K562 (cell line): ENCODE results near the gene GCSH. TPM values are rescaled to one million over a fixed set of nuclear protein-coding genes. Genes with fewer than 3 reads are reported as not detected.

Experiments
- ATF1 ChIP-seq, 2 experiments: fragments of 450-650 bp in 1 of 2; IDR thresholded peaks; 2 replicates each; pipeline ENCODE4 v1.6.1; 2016; ENCODE audit warnings: missing compliant biosample characterization in 1 of 2, missing genetic modification characterization in 1 of 2
- BMI1 ChIP-seq: fragments of 150-350 bp; IDR thresholded peaks from 2 replicates; pipeline ENCODE4 v1.6.1; 2014; ENCODE audit warnings: low read length
- CEBPB ChIP-seq: fragments of 450-650 bp; IDR thresholded peaks from 2 replicates; pipeline ENCODE4 v1.6.1; 2016; ENCODE audit warnings: missing genetic modification characterization, missing compliant biosample characterization
- CHAMP1 ChIP-seq: fragments of 450-650 bp; IDR thresholded peaks from 2 replicates; pipeline ENCODE4 v1.6.1; 2016; ENCODE audit warnings: mild to moderate bottlenecking
- EP300 ChIP-seq: IDR thresholded peaks from 2 replicates; pipeline ENCODE4 v1.6.1; 2012; ENCODE audit warnings: low read length, improper control_type of control experiment
- ESRRA ChIP-seq: fragments of 450-650 bp; IDR thresholded peaks from 2 replicates; pipeline ENCODE4 v1.6.1; 2014; ENCODE audit warnings: low read depth, mild to moderate bottlenecking, moderate library complexity, borderline replicate concordance
- HNRNPH1 ChIP-seq: fragments of 200-400 bp; formaldehyde crosslinking; optimal IDR thresholded peaks from 2 replicates; pipeline ENCODE3; 2017; ENCODE audit warnings: low read depth, mild to moderate bottlenecking, low read length, moderate library complexity
- HNRNPL ChIP-seq: fragments of 200-400 bp; formaldehyde crosslinking; IDR thresholded peaks from 2 replicates; pipeline ENCODE4 v1.6.1; 2017; ENCODE audit warnings: low read depth, mild to moderate bottlenecking, low read length
- ID3 ChIP-seq, 2 experiments: fragments of 250-450 bp in 1 of 2; fragments of 450-650 bp in 1 of 2; sonication (Bioruptor Pico) in 1 of 2; IDR thresholded peaks; 2 replicates each; pipeline versions ENCODE4 v1.6.1 to v1.8.0; 2016 to 2021; ENCODE audit warnings: mild to moderate bottlenecking in 2 of 2, moderate library complexity in 2 of 2, missing compliant biosample characterization in 1 of 2, missing genetic modification characterization in 1 of 2
- KDM1A ChIP-seq, 2 experiments: fragments of 450-650 bp; IDR thresholded peaks; 2 replicates each; pipeline ENCODE4 v1.6.1; 2016; ENCODE audit warnings: mild to moderate bottlenecking in 2 of 2
- LEF1 ChIP-seq: fragments of 450-650 bp; IDR thresholded peaks from 2 replicates; pipeline ENCODE4 v1.6.1; 2016; ENCODE audit warnings: mild to moderate bottlenecking
- MAFG ChIP-seq: fragments of 450-650 bp; conservative IDR thresholded peaks from 2 replicates; pipeline ENCODE4 v1.6.1; 2016; ENCODE audit warnings: missing genetic modification characterization, missing compliant biosample characterization
- MAFK ChIP-seq: IDR thresholded peaks from 2 replicates; pipeline ENCODE4 v1.6.1; 2011; ENCODE audit warnings: low read length, improper control_type of control experiment
- MYBL2 ChIP-seq, 2 experiments: fragments of 450-650 bp in 1 of 2; sonication (generic) in 1 of 2; formaldehyde crosslinking in 1 of 2; IDR thresholded peaks; 2 replicates each; pipeline versions ENCODE4 v1.6.1 to v1.8.1; 2017 to 2022; ENCODE audit warnings: borderline replicate concordance in 1 of 2, inconsistent platforms in 1 of 2, low read depth in 1 of 2, mild to moderate bottlenecking in 1 of 2, missing genetic modification reagents in 1 of 2, moderate library complexity in 1 of 2
- PHB2 ChIP-seq: fragments of 450-650 bp; IDR thresholded peaks from 2 replicates; pipeline ENCODE4 v1.6.1; 2017; ENCODE audit warnings: low read depth
- SREBF2 ChIP-seq: sonication (generic); formaldehyde crosslinking; IDR thresholded peaks from 2 replicates; pipeline ENCODE4 v1.4.0; 2020; ENCODE audit warnings: mild to moderate bottlenecking, missing genetic modification reagents
- TAF15 ChIP-seq: fragments of 200-400 bp; formaldehyde crosslinking; IDR thresholded peaks from 2 replicates; pipeline ENCODE4 v1.6.1; 2017; ENCODE audit warnings: mild to moderate bottlenecking, low read depth, low read length, moderate library complexity
- THAP12 ChIP-seq: fragments of 250-450 bp; sonication (Bioruptor Pico); IDR thresholded peaks from 2 replicates; pipeline ENCODE4 v1.9.0; 2021; ENCODE audit warnings: mild to moderate bottlenecking, inconsistent platforms
- USF2 ChIP-seq: sonication (generic); formaldehyde crosslinking; IDR thresholded peaks from 2 replicates; pipeline ENCODE4 v1.5.0; 2020; ENCODE audit warnings: missing genetic modification reagents
- ZNF224 ChIP-seq: sonication (generic); formaldehyde crosslinking; IDR thresholded peaks from 2 replicates; pipeline ENCODE4 v1.8.0; 2022; ENCODE audit warnings: mild to moderate bottlenecking, missing genetic modification reagents
- ZNF584 ChIP-seq: fragments of 200-800 bp; sonication (Bioruptor generic); IDR thresholded peaks from 2 replicates; pipeline ENCODE4 v1.6.1; 2016; ENCODE audit warnings: low read depth, mild to moderate bottlenecking, missing genetic modification characterization, missing compliant biosample characterization
- ZNF696 ChIP-seq: fragments of 250-450 bp; sonication (Bioruptor Pico); conservative IDR thresholded peaks from 2 replicates; pipeline ENCODE4 v1.4.0; 2020; ENCODE audit warnings: mild to moderate bottlenecking, moderate library complexity
- ZNF717 ChIP-seq: fragments of 250-450 bp; sonication (Bioruptor Pico); IDR thresholded peaks from 2 replicates; pipeline ENCODE4 v1.5.0; 2021
- ZSCAN29 ChIP-seq: fragments of 450-650 bp; IDR thresholded peaks from 2 replicates; pipeline ENCODE4 v1.6.1; 2017
- polyA plus RNA-seq, 8 experiments: library from polyadenylated mRNA; depleted of rRNA in 4 of 8; stranded (reverse) in 5 of 8; unstranded in 3 of 8; fragments of >200 nt; fragmentation: Nextera tagmentation in 2 of 8; fragmentation: Illumina TruSeq in 1 of 8; extraction: Ambion mirVana in 2 of 8; extraction: Trizol in 1 of 8; gene quantifications; 2 replicates each; pipeline versions ENCODE4 v1.2.1 to v1.2.3, GENCODE V29; 2011 to 2014; ENCODE audit warnings: inconsistent platforms in 1 of 8, missing spikeins in 1 of 8
- total RNA-seq, 7 experiments: library from RNA; depleted of rRNA in 6 of 7; stranded (reverse); fragments of >200 nt in 6 of 7; fragmentation: Illumina TruSeq in 2 of 7; extraction: Trizol in 2 of 7; gene quantifications; 2 replicates each; pipeline versions ENCODE4 v1.2.1 to v1.2.3, GENCODE V29; 2011 to 2021; ENCODE audit warnings: low replicate concordance in 1 of 7

GCSH gene
- total and polyA plus RNA-seq, 9 of the 15 experiments (the other 6 are each of a cell fraction or from before 2014, with no cell fraction given), result 35.0 to 121 (median 89.0) TPM

- TF ChIP-seq ZSCAN29 (no peak), ID3 (CRISPR knock-in tag; IDR thresholded peaks at IDR 0.05) (no peak), ID3 (tag; IDR thresholded peaks at IDR 0.05) (no peak), PHB2 (no peak), ATF1 (CRISPR knock-in tag; IDR thresholded peaks at IDR 0.05) (no peak), ATF1 (tag; IDR thresholded peaks at IDR 0.05) (peak; percentile 51), TAF15 (no peak), MYBL2 (IDR thresholded peaks at IDR 0.05; ENCODE audit: low read depth) (no peak), MYBL2 (CRISPR knock-in tag; IDR thresholded peaks at IDR 0.05; ENCODE audit: borderline replicate concordance) (no peak), HNRNPL (no peak), ZNF584 (no peak), CHAMP1 (no peak), ZNF224 (CRISPR knock-in tag) (no peak), BMI1 (no peak), HNRNPH1 (no peak), LEF1 (no peak), MAFG (tag) (0 out of 2 replicates have a peak, but pooled peaks have one; percentile 3), USF2 (CRISPR knock-in tag) (no peak), SREBF2 (no peak), CEBPB (tag) (peak; percentile 88), THAP12 (CRISPR knock-in tag) (no peak), ZNF696 (CRISPR knock-in tag) (no peak), KDM1A (IDR thresholded peaks at IDR 0.05) (no peak), ESRRA (no peak), EP300 (no peak), ZNF717 (no peak), MAFK (peak; percentile 7; the same call in 1 of the 2 replicates)
Observed at GRCh38 chr16:81123092-81123852, 27.1 kb upstream of the GCSH start (continued).
